ENCODE data around the gene ANXA3.

DNA sequence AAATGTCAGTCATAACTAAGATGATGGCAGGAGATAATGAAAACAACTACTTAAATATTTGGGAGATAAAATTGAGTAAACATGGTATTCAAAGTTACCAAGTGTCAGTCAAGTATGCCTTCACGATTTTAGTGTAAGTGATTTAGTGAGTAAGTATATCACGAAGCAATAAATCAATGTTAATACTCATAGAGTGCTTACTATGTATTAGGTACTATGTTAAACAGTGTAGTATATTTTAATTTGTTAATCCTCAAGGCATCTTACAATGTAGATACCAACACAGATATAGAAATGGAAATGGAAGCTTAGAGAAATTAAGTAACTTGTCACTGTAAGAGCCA lies 59.6 kb downstream of the ANXA3 start:
- TF ChIP-seq, protein P1, sequence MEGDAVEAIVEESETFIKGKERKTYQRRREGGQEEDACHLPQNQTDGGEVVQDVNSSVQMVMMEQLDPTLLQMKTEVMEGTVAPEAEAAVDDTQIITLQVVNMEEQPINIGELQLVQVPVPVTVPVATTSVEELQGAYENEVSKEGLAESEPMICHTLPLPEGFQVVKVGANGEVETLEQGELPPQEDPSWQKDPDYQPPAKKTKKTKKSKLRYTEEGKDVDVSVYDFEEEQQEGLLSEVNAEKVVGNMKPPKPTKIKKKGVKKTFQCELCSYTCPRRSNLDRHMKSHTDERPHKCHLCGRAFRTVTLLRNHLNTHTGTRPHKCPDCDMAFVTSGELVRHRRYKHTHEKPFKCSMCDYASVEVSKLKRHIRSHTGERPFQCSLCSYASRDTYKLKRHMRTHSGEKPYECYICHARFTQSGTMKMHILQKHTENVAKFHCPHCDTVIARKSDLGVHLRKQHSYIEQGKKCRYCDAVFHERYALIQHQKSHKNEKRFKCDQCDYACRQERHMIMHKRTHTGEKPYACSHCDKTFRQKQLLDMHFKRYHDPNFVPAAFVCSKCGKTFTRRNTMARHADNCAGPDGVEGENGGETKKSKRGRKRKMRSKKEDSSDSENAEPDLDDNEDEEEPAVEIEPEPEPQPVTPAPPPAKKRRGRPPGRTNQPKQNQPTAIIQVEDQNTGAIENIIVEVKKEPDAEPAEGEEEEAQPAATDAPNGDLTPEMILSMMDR (conservative IDR thresholded peaks at IDR 0.05; ENCODE audit: low read depth, low read length): no peak
- TF ChIP-seq EZH2phosphoT487 (IDR thresholded peaks at IDR 0.05; ENCODE audit: borderline replicate concordance, low read length): no peak
